ENCODE measurements around the gene ENG.
"Not testable (repeated sequence)": the region's sequence is repeated elsewhere in the genome, so short reads cannot be mapped to it uniquely, and the experiment has no call there.

Gene ENG

GRCh38 chr9:127854184-127854806 lies at the start of gene ENG:
TSS of gene ENG (minus strand) at chr9:127854658. CDS start at chr9:127854355, 303 bp downstream.
- DNase-seq: peak; percentile 77

DNA sequence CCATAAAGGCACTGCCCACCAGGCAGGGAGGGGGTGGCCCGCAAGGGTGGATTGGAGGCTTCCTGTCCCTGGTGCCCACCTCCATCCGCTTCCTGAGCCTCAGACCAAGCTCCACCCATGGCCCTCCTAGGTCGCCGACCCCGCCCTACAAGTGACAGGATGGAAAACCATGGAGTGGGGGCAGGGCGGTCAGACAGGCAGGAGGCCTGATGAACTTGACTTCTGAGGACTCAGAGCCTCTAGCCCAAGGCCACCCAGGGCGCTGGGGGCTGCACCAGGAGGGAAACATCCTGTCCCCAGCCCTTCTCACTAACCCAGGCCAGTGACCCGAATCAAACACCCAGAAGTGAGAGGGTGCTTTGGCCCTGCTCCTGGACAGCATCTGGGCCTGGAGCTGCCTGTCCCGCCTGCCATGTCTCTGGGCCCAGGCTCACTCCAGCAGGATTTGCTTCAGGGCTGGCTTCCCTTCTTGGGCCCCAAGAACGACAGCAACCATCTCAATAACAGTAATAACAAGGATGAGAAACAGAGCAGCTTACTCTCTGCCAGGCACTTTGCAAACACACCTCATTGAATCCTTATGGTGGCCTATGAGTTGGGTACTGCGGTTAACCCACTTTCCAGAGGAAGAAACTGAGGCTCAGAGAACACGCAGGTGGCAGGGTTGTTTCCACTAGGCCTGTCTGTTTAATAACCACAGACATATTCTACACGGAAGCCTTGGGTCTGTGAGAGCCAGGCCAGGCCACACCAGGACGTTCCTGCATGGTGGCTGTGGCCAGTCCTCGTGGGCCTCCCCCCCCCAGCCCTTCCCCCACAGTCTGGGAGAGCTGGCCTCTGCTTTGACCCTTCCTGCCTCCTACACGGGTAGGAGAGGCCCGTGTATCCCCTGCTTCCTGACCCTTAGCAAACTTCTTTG lies 49.4 kb upstream of the ENG start:
- peak; percentile 97 for DNase-seq

DNA sequence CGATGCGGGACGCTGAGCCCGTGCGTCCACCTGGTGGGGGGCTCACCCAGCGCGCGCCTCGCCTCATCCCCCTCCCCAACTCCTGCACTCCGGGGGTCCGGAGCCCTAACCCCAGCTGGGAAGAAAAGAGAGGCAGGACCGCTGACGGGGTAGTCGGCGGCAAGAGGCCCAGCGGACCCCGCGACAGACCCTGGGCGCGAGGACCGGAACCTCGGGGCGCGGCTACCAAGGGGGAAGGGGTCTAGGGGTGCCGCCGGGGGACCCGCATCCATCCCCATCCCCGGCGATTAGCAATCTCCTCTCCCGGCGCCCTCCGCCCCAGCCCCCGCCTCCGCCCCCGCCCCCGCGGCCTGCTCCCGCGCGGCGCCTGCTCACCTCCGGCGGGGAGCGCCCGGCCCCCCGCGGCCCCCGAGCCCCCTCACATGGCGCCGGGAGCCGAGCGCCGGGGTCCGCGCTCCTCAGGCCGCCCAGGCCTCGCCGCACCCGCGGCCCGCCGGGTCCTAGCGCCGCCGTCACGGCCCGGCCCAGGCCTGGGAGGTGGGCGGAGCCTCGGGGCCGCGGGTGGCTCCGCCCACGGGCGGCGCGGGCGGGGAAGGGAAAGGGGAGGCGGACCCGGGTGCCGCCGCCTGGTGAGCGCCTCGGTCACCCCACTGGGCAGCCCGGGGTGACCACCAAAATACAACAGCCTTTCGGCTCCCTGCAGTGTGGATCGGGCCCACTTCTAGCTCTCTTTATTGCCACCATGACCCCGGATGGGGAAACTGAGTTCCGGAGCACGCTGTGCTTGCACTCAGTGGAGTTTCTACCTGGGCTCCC lies 44.9 kb upstream of the ENG start, which contains the start of gene ST6GALNAC6:
ST6GALNAC6 (minus strand) TSS at position 476 of the 816 bp plus-strand sequence. CDS start 1,622 bp downstream, outside the sequence.
- peak; percentile 89 for DNase-seq

GRCh38 chr9:127898433-127899127 lies 44.1 kb upstream of the ENG start:
- DNase-seq: peak; percentile 56

DNA sequence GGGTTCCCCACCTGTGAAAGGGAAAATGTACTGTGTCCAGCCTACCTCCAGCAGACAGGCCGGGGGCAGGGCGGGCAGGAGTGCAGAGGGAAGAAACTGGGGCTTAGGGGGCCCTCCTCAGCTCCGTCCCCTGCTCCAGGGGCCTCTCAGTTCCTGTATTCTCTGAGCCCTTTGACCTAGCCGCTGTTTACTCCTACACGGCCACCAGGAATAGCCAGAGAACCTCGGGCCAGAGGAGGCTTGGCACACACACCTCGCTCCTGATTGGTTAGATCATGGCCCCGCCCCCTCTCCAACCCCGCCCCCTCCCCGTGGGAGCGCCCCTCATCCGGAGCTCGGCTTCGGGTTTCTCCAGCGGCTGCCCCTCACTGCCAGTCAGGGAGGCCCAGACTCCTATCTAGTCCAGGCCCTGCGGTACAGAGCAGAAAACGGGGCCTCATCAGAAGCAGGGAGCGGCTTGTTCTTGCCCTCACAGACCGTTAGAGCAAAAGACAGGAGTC lies 42.8 kb upstream of the ENG start:
- DNase-seq: peak; percentile 94

- DNase-seq: no peak
Measured at GRCh38 chr9:127896395-127897192, 42.1 kb upstream of the ENG start.

DNA sequence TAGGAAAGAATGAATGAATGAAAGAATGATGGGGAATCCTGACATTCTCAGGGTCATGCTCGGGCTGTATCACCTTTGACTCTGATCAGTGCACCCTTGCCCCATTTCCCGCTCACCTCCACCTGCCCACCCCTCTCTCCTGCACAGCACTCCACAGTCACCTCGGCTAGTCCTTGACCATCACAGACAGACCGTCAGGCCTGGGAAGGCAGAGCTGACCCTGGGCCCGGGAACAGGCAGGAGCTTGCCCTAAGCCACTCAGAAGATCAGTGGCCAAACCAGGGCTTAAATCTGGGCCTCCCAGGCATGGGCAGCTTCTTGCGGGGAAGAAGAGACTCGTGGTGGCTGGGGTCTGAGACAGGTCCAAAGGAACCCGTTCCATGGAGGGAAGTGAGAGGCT lies 41.4 kb upstream of the ENG start:
- no peak for DNase-seq

GRCh38 chr9:127893392-127893791 lies 38.9 kb upstream of the ENG start:
- no peak for DNase-seq

DNA sequence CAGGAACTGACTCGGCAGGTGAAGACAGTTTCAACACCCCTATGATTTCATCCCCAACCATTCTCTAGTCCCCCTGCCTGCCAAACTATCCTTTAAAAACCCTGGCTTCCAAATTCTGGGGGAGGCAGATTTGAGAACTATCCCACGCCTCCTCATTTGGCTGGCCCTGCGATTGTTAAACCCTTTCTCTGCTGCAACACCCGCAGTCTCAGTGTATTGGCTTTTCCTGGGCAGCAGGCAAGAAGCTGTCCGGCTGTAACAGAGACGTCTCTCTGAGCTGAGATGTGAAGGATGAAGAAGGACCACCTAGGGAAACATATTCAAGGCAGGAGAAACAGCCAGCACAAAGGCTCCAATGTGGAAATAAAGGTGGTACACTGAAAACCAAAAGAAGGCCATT lies 38.4 kb upstream of the ENG start:
- no peak for DNase-seq

GRCh38 chr9:127890053-127890452 lies 35.6 kb upstream of the ENG start:
- no peak for DNase-seq

- peak; percentile 82 for DNase-seq
Measured at GRCh38 chr9:127887792-127888191, 33.3 kb upstream of the ENG start.

DNA sequence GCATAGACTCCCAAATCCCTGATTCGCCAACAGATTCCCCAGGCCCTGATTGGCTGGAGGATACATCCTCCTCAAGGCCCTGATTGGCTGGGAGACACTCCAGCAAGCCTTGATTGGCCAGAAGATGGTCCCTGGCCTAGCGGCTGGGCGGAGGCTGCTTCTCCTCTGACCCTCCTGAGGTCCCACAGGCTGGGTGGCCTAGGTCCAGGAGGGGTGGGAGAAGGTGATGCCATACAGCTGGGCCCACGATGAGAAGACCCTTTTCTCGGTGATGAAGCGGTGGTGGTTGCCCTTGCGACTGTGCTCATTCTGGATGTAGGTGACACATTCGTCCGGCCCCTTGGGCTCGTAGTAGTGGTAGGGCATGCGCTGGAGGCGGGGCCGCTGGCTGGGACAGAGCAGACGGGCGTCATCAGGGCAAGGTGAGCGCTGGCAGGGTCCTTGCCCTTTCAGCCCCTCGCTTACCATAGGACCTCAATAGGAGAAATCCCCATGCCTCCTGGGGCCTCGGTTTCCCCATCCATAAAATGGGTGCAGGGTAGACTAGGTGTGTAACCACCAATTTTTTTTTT lies 32.0 kb upstream of the ENG start:
- DNase-seq: no peak

DNA sequence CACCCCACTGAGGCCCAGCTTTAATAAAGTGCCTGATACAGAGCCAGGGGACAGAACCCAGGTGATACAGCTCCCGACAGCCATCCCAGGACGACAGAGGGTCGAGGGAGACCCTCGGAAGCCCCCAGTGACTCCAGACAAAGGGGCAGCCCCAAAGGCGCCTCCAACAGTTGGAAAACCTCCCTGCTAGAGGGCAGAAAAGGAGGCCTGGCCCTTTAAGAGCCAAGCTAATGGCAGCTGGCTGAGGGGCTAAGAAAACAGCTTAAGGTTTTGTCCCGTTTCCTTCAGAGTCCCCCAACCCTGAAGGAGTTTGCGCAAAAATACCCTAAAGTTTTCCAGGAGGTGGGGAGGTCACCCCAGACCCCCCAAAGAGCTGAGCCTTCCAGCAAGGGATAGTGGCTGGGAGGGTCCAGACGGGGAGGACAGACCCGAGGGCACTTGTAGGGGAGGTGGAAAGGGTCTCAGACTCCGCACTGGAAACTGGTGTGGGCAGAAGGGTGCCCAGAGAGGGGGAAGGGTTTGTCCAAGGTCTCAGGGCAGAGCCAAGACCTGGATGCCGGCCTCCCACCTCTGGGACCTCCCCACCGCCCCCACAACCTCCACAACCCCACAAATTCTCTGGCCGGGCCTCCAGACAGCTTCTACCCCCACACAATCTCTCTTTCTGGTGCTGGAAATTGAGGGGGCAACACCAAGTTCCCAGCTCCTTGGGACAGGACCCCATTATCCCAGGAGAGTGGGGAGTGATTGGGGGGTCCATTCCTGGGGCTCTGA lies 31.2 kb upstream of the ENG start:
- no peak for DNase-seq

- DNase-seq: no peak
Measured at GRCh38 chr9:127884976-127885490, 30.6 kb upstream of the ENG start.

DNA sequence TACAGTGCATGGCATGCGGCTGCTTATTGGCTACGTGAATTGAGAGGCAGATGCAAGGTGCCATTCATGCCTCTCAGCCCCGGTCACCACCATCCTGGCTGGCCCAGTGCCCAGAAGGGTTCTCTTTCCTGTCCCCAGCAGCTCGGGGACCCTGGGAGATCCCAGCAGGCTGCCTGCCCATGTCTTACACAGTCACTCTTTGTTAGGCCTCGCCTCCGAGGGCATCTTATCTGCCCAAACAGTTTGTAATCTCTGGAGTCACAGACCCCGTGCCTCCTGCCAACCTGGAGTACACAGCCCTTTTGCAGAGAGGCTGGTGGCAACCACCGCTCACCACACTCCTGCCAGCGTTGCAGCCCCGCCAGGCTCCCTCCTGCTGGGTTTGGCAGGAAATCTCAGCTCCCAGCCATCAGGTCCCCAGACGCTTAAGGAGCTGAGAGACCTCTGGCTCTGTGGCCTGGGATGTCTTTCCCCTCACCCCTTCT lies 30.0 kb upstream of the ENG start:
- DNase-seq: peak; percentile 98

GRCh38 chr9:127883959-127884358 lies 29.5 kb upstream of the ENG start:
- DNase-seq: no peak

DNA sequence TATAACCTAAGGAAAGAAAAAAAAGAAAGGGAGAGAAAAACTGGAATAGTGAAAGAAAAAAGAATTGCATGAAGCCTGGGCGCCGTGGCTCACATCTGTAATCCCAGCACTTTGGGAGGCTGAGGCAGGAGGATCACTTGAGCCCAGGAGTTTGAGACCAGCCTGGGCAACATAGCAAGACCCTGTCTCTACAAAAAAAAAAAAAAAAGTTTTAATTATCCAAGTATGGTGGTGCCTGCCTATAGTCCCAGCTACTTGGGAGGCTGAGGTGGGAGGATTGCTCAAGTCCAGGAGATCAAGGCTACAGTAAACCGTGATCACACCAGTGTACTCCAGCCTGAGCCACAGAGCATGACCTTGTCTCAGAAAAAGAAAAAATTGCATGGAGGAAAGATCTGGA lies 27.3 kb upstream of the ENG start:
- DNase-seq: not testable (repeated sequence)

GRCh38 chr9:127880143-127880542 lies 25.7 kb upstream of the ENG start:
- no peak for DNase-seq

- peak; percentile 40 for DNase-seq
Measured at GRCh38 chr9:127878652-127879390, 24.4 kb upstream of the ENG start.

Data from hematopoietic multipotent progenitor cell treated with erythropoietin and hydrocortisone succinate and interleukin-3 and kit ligand, for 4 days (in vitro differentiated cells).